ENCODE results near the gene PDE11A. TPM values are rescaled to one million over a fixed set of nuclear protein-coding genes. Genes with fewer than 3 reads are reported as not detected.

Gene PDE11A
- total and polyA plus RNA-seq, 2 of the 13 experiments (the other 11 are each of a cell fraction or from before 2014, with no cell fraction given): 1.2 to 1.7 TPM

- TF ChIP-seq IRF1 (CRISPR knock-in tag; IDR thresholded peaks at IDR 0.05; ENCODE audit: low read depth): no peak
- no peak for TF ChIP-seq MTF1 (CRISPR knock-in tag; IDR thresholded peaks at IDR 0.05)
- no peak for TF ChIP-seq ZNF430 (CRISPR knock-in tag; IDR thresholded peaks at IDR 0.05)
- no peak for TF ChIP-seq ZSCAN21 (CRISPR knock-in tag; IDR thresholded peaks at IDR 0.05; ENCODE audit: borderline replicate concordance)
- TF ChIP-seq ZNF839 (CRISPR knock-in tag; IDR thresholded peaks at IDR 0.05; ENCODE audit: borderline replicate concordance): no peak
- TF ChIP-seq THAP7 (CRISPR knock-in tag; IDR thresholded peaks at IDR 0.05): no peak
- TF ChIP-seq ONECUT2 (CRISPR knock-in tag; IDR thresholded peaks at IDR 0.05): no peak
- TF ChIP-seq ZNF333 (CRISPR knock-in tag; IDR thresholded peaks at IDR 0.05; ENCODE audit: borderline replicate concordance): no peak
- TF ChIP-seq ZNF777 (CRISPR knock-in tag; IDR thresholded peaks at IDR 0.05): no peak
- TF ChIP-seq DZIP1 (CRISPR knock-in tag; IDR thresholded peaks at IDR 0.05): no peak
- no peak for TF ChIP-seq KLF6 (CRISPR knock-in tag; IDR thresholded peaks at IDR 0.05)
- no peak for TF ChIP-seq ZFAT (CRISPR knock-in tag; conservative IDR thresholded peaks at IDR 0.05)
- no peak for TF ChIP-seq MED8 (CRISPR knock-in tag; IDR thresholded peaks at IDR 0.05; ENCODE audit: insufficient replicate concordance)
- TF ChIP-seq ZFP90 (CRISPR knock-in tag; IDR thresholded peaks at IDR 0.05; ENCODE audit: borderline replicate concordance): no peak
- no peak for TF ChIP-seq PHF21A (CRISPR knock-in tag; IDR thresholded peaks at IDR 0.05)
- no peak for TF ChIP-seq CBFB (CRISPR knock-in tag; IDR thresholded peaks at IDR 0.05)
- no peak for TF ChIP-seq GFI1 (CRISPR knock-in tag; IDR thresholded peaks at IDR 0.05; ENCODE audit: borderline replicate concordance)
- TF ChIP-seq HHEX (CRISPR knock-in tag; IDR thresholded peaks at IDR 0.05): no peak
- TF ChIP-seq ZNF431 (CRISPR knock-in tag; IDR thresholded peaks at IDR 0.05; ENCODE audit: borderline replicate concordance, low read depth): no peak
- peak; percentile 48; the same call in 1 of the 2 replicates for TF ChIP-seq CBX5 (CRISPR knock-in tag; IDR thresholded peaks at IDR 0.05; ENCODE audit: borderline replicate concordance)
- TF ChIP-seq ARNT (IDR thresholded peaks at IDR 0.05): no peak
- TF ChIP-seq XBP1 (CRISPR knock-in tag; IDR thresholded peaks at IDR 0.05): no peak
- no peak for TF ChIP-seq ZNF30 (CRISPR knock-in tag; IDR thresholded peaks at IDR 0.05)
- TF ChIP-seq ZBTB26 (CRISPR knock-in tag; IDR thresholded peaks at IDR 0.05; ENCODE audit: borderline replicate concordance): no peak
- TF ChIP-seq NCOA2 (CRISPR knock-in tag; IDR thresholded peaks at IDR 0.05): no peak
- TF ChIP-seq SIN3B (IDR thresholded peaks at IDR 0.05; ENCODE audit: low read length): no peak
- TF ChIP-seq ERF (CRISPR knock-in tag; IDR thresholded peaks at IDR 0.05): peak; percentile 54; the same call in 1 of the 2 replicates
- TF ChIP-seq ZNF816 (CRISPR knock-in tag; IDR thresholded peaks at IDR 0.05; ENCODE audit: borderline replicate concordance): no peak
Measured at GRCh38 chr2:177763531-177764265, 308.9 kb downstream of the PDE11A start (continued).
